ENCODE measurements around the gene DPF1.
"Not testable (repeated sequence)": the region's sequence is repeated elsewhere in the genome, so short reads cannot be mapped to it uniquely, and the experiment has no call there.

Gene DPF1

DNA sequence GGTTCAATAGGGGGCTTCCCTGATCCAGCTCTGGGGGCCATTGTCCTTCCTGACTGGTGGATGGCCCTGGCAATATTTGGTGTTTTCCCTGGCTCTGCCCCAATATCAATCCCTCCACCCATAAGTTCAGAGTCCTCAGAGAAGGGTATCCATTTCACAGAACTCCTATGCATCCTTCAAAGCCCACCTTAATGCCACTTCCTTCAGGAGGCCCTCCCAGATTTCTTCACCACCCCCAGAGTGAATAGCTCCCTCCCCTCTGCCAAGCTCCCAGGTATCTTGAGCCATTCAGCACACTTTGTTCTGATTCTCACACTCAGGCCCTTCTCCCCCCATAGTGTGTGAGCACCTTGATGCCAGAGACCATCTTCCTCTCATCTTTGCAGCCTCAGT, 26.4 kb upstream of the DPF1 start:
- DNase-seq: no peak

- no peak for DNase-seq
Measured at GRCh38 chr19:38248421-38248820, 24.4 kb upstream of the DPF1 start.

- no peak for DNase-seq
Measured at GRCh38 chr19:38247734-38248268, 23.8 kb upstream of the DPF1 start.

GRCh38 chr19:38247126-38247525, 23.1 kb upstream of the DPF1 start:
- DNase-seq: no peak

GRCh38 chr19:38245826-38246498, 21.9 kb upstream of the DPF1 start:
- DNase-seq: no peak

DNA sequence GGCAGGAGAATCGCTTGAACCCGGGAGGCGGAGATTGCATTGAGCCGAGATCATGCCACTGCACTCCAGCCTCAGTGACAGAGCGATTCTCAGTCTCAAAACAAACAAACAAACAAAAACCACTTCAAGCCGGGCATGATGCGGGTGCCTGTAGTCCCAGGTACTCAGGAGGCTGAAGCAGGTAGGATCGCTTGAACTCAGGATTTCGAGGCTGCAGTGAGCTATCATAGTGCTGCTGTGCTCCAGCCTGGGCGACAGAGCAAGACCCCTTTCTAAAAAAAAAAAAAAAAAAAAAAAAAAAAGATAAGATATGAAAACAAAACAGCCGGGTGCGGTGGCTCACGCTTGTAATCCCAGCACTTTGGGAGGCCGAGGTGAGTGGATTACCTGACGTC, 19.3 kb upstream of the DPF1 start:
- DNase-seq: no peak

DNA sequence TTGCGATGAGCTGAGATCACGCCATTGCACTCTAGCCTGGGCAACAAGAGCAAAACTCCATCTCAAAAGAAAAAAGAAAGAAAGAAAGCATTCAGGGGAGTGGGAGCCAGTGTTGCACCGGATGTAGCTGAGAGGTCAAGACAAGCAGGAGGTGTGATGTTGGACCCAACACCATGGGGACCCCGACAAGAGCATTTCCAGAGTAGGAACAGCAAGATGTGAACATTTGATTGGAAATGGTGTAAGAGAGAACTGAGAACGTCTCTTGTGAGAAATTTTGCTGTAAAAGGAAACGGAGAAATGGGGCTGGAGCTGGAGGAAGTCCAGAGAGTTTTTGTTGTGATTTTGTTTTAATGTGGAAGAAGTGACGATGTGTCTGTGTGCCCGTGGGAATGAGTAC, 15.8 kb upstream of the DPF1 start:
- no peak for DNase-seq

DNA sequence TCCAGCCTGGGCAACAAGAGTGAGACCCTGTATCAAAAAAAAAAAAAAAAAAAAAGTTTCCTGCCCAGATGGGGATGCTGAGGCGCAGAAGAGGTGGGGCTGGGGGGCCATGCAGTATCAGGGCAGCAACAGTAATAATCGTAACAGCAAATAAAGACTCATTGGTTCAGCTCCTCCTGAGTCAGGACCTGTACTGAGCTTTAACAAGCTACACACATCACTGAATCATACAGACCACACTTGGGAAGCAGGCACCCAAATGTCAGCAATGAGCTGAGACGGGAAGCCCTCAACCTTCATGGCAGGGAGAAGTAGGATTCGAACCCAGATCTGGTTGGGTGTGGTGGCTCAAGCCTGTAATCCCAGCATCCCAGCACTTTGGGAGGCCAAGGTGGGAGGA, 10.6 kb upstream of the DPF1 start:
- DNase-seq: no peak

- peak; percentile 72 for DNase-seq
Measured at GRCh38 chr19:38233740-38234251, 9.8 kb upstream of the DPF1 start.

DNA sequence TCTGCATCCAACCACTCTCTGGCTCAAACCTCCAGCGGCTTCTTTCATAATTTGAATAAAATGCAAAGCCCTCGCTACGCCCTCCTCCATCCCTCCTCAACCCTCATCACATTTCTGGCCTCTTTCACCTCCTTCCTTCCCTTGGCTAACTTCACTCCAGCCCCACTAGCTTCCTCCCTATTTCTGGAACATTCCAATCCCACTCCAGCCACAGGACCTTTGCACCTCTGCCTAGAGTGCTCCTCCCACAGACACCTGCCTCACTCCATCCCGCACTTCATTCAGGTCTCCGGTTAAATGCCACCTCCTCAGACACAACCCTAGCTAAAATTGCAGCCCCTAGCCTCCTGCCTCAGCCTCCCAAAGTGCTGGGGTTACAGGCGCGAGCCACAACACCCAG, 7.9 kb upstream of the DPF1 start:
- DNase-seq: no peak

- DNase-seq: not testable (repeated sequence)
Measured at GRCh38 chr19:38230506-38231133, 6.6 kb upstream of the DPF1 start.

DNA sequence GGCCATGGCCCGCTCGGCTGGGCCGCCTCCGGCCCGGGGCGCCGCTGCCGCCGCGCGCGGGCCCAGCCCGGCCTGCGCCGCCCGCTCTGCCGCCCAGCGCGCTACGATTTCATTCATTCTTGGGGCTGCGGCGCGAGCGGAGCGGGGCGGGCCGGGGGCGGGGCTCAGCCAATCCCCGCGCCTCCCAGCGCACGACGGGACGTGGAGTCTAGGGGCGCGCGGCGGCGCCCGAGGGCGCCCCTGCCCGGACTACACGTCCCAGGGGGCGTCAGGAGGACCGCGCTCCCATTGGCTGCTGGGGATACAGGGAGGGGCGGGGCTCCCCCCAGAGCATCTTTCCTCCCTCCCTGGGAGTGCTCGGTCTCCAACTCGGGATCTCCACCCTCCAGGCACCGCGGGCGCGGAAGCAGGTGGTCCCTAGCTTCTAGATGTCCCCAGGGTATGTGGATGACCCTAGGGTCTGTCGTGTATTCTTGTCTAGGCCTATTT, 5.6 kb upstream of the DPF1 start:
- peak; percentile 47 for DNase-seq

DNA sequence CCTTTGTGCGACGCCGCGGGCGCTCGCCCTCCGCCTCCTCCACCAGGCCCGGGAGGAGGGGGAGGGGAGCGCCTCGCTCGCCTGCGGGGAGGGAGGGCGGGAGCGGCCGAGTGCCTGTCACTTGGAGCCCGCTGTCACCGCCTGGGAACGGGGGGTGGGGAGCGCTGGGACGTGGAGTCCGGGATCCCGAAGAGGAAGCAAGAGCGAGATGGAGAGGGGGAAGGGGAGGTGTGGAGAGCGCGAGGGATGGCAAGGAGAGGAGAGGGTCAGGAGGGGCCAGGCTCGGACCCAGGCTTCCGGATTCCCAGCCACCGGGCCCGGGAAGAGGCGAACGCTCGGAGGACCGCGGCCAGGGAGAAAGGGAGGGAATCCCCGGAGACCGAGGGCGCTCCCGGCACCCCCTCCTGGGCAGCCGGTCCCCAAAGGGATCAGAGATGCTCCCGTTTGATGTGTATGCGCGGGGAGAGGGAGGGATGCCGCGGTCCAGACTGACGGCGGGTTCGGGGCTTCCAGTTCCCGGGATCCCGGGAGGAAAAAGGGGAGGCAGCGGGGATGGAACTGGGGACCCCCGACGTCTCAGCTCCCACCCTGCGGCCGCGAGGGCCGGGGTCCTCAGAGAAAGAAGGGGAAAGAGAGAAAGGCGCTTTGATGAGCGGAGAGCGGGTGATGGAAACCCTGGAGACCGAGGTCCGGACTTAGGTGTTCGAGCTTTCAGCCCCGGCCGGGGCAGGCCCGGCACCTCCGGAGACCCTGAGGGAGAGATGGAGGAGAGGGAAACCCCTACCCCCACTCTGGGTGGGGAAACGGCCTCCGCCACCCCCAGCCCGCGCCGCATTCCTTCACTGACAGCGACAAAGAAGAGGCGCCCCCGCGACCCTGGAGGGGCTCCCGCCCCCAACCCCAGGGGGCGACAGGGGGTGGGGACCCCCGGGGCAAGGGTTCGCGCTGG, 4.7 kb upstream of the DPF1 start:
- no peak for DNase-seq

- DNase-seq: no peak
Measured at GRCh38 chr19:38228005-38228377, 4.0 kb upstream of the DPF1 start.

DNA sequence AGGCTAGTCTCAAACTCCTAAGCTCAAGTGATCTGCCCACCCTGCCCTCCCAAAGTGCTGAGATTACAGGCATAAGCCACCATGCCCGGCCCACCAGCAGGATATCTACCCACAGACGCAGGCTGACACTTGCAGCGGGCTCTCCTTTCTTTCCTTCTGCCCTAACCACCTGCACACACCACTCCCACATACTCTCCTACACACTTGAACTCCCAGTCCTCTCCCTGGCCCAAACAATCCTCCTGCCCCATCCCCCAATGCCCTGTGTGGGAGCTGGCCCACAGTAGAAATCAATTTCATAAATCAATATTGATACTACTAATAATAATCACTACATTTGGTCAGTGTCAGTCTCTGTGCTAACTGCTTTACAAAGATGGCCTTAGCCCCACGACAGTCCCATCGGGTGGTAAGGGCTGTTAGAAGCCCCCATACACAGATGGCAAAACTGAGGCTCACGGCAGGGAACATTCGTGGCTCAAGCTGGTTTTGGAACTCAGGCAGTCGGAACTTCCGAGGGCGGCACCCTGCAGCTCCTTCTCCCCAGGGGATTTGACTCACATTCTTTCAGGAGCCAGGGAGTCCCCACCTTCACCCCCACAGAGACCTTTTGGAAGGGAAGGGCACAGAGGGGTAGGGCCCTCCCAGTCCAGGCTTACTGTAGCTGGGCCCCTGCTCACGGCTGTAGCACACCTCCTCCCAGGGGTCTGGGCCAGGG, 3.4 kb upstream of the DPF1 start:
- no peak for DNase-seq

DNA sequence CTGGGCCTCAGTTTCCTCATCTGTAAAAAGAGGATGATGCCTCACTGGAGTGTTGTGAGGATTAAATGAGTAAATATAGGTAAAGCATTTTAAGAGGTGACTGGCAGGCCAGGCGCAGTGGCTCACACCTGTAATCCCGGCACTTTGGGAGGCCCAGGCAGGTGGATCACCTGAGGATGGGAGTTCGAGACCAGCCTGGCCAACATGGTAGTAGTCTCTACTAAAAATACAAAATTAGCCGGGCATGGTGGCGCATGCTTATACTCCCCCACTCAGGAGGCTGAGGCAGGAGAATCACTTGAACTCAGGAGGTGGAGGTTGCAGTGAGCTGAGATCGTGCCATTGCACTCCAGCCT, 819 bp upstream of the DPF1 start:
- not testable (repeated sequence) for DNase-seq

GRCh38 chr19:38223617-38224013, 407 bp downstream of the DPF1 start:
- no peak for DNase-seq

DNA sequence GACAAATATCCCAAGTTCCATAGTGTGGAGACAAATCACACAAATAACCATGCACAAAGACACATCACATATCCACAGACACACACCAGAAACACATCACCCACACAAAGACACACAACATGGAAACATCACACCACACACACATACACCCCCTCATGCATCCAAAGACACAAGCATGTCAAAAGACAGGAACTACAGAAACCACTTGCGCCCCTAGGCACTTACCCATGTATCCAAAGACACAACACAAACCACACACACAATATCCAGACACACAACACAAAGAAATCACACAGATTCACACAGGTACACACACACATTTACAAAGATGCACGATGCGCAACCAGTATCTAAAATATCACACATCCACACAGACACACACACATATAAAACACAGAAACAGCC, 901 bp downstream of the DPF1 start:
- no peak for DNase-seq

GRCh38 chr19:38221919-38222830, 1.8 kb downstream of the DPF1 start:
- no peak for DNase-seq

- no peak for DNase-seq
Measured at GRCh38 chr19:38221421-38221820, 2.6 kb downstream of the DPF1 start.

DNA sequence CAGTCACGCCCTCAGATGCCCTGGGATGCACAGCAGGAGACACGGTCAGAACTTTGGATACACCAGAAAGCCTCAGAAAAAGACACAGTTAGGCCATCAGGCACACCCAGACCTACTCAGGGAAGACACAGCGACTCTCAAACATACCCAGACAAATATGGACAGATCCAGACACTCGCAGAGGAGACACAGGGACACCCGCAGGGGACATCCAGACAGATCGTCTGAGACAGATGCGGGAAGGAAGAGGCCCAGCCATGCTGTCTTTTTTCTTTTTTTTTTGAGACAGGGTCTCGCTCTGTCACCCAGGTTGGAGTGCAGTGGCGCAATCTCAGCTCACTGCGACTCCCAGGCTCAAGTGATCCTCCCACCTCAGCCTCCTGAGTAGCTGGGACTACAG, 4.8 kb downstream of the DPF1 start:
- DNase-seq: no peak

GRCh38 chr19:38218204-38218603, 5.8 kb downstream of the DPF1 start:
- no peak for DNase-seq

Measured in NCI-H2029 (cell line).